ENCODE data around the gene UTP11.

The UTP11 gene

GRCh38 chr1:38053416-38054091, 41.0 kb downstream of the UTP11 start:
- no peak overlapping the region for H3K4me3 ChIP-seq (replicated peaks in 1 of 2; ENCODE audit: low read depth in 2 of 2, low read length in 2 of 2)
- DNase-seq (ENCODE audit: low read depth in 2 of 2), result no peak
- TF ChIP-seq CTCF (IDR thresholded peaks at IDR 0.05; ENCODE audit: low read depth, low read length), result no peak

- TF ChIP-seq CTCF (IDR thresholded peaks at IDR 0.05; ENCODE audit: low read depth, low read length), result no peak
- no peak overlapping the region for H3K4me3 ChIP-seq (replicated peaks in 1 of 2; ENCODE audit: low read depth in 2 of 2, low read length in 2 of 2)
- DNase-seq (ENCODE audit: low read depth in 2 of 2), result no peak
Measured at GRCh38 chr1:38055398-38055797, 42.9 kb downstream of the UTP11 start.

GRCh38 chr1:38055965-38056364, 43.4 kb downstream of the UTP11 start:
- no peak for TF ChIP-seq CTCF (IDR thresholded peaks at IDR 0.05; ENCODE audit: low read depth, low read length)
- no peak for DNase-seq (ENCODE audit: low read depth in 2 of 2)
- H3K4me3 ChIP-seq (replicated peaks in 1 of 2; ENCODE audit: low read depth in 2 of 2, low read length in 2 of 2), result no peak overlapping the region

GRCh38 chr1:38059635-38060250, 47.2 kb downstream of the UTP11 start:
- DNase-seq (ENCODE audit: low read depth in 2 of 2), result no peak
- H3K4me3 ChIP-seq (replicated peaks in 1 of 2; ENCODE audit: low read depth in 2 of 2, low read length in 2 of 2), result no peak overlapping the region
- TF ChIP-seq CTCF (IDR thresholded peaks at IDR 0.05; ENCODE audit: low read depth, low read length), result no peak

GRCh38 chr1:38060498-38060897, 48.0 kb downstream of the UTP11 start:
- no peak for TF ChIP-seq CTCF (IDR thresholded peaks at IDR 0.05; ENCODE audit: low read depth, low read length)
- H3K4me3 ChIP-seq (replicated peaks in 1 of 2; ENCODE audit: low read depth in 2 of 2, low read length in 2 of 2), result no peak overlapping the region
- DNase-seq (ENCODE audit: low read depth in 2 of 2), result no peak

GRCh38 chr1:38061290-38061689, 48.8 kb downstream of the UTP11 start:
- TF ChIP-seq CTCF (IDR thresholded peaks at IDR 0.05; ENCODE audit: low read depth, low read length), result no peak
- no peak for DNase-seq (ENCODE audit: low read depth in 2 of 2)
- H3K4me3 ChIP-seq (replicated peaks in 1 of 2; ENCODE audit: low read depth in 2 of 2, low read length in 2 of 2), result no peak overlapping the region
